ENCODE measurements around the gene SIN3B.
"Not testable (repeated sequence)": the region's sequence is repeated elsewhere in the genome, so short reads cannot be mapped to it uniquely, and the experiment has no call there.

Gene SIN3B

GRCh38 chr19:16829010-16829821, at the start of gene SIN3B:
Gene SIN3B, plus strand, starts transcription at chr19:16829398. Its CDS starts 23 bp downstream, at chr19:16829421.
- peak; percentile 97 for DNase-seq

GRCh38 chr19:16779539-16780163, 49.5 kb upstream of the SIN3B start:
- no peak for DNase-seq

GRCh38 chr19:16782719-16783118, 46.5 kb upstream of the SIN3B start:
- DNase-seq: no peak

GRCh38 chr19:16788479-16788878, 40.7 kb upstream of the SIN3B start:
- no peak for DNase-seq

GRCh38 chr19:16789238-16789637, 40.0 kb upstream of the SIN3B start:
- DNase-seq: no peak

- no peak for DNase-seq
Observed at GRCh38 chr19:16790051-16790450, 39.1 kb upstream of the SIN3B start.

- no peak for DNase-seq
Observed at GRCh38 chr19:16791942-16792341, 37.3 kb upstream of the SIN3B start.

GRCh38 chr19:16794456-16795441, 34.4 kb upstream of the SIN3B start:
- DNase-seq: no peak

GRCh38 chr19:16795731-16796130, 33.5 kb upstream of the SIN3B start:
- no peak for DNase-seq

- no peak for DNase-seq
Observed at GRCh38 chr19:16797876-16798275, 31.3 kb upstream of the SIN3B start.

GRCh38 chr19:16798326-16798725, 30.9 kb upstream of the SIN3B start:
- not testable (repeated sequence) for DNase-seq

- DNase-seq: no peak
Observed at GRCh38 chr19:16799740-16800139, 29.5 kb upstream of the SIN3B start.

- DNase-seq: no peak
Observed at GRCh38 chr19:16801600-16802013, 27.6 kb upstream of the SIN3B start.

GRCh38 chr19:16804176-16804575, 25.0 kb upstream of the SIN3B start:
- DNase-seq: no peak

GRCh38 chr19:16807549-16808284, 21.5 kb upstream of the SIN3B start:
- no peak for DNase-seq

GRCh38 chr19:16814526-16815100, 14.6 kb upstream of the SIN3B start:
- no peak for DNase-seq

- no peak for DNase-seq
Observed at GRCh38 chr19:16820056-16820455, 9.1 kb upstream of the SIN3B start.

GRCh38 chr19:16821081-16821480, 8.1 kb upstream of the SIN3B start:
- no peak for DNase-seq

- DNase-seq: no peak
Observed at GRCh38 chr19:16822648-16823047, 6.5 kb upstream of the SIN3B start.

- DNase-seq: no peak
Observed at GRCh38 chr19:16824658-16825311, 4.4 kb upstream of the SIN3B start.

GRCh38 chr19:16825312-16826052, 3.7 kb upstream of the SIN3B start:
- no peak for DNase-seq
